H9 (cell line): ENCODE data around the gene SIN3B. TPM values are rescaled to one million over a fixed set of nuclear protein-coding genes. Genes with fewer than 3 reads are reported as not detected.

Experiments
- DNase-seq: peaks from one replicate; pipeline ENCODE4 v3.0.0-alpha.2; 2017
- H2AFZ ChIP-seq: one replicate; pipeline ENCODE4 v1.6.1; 2013; ENCODE audit warnings: mild to moderate bottlenecking, low read length, control low read depth, moderate library complexity
- H2AK5ac ChIP-seq: 2 replicates; pipeline ENCODE4 v1.6.1; 2013; ENCODE audit warnings: low read length, control low read depth, mixed read lengths; ENCODE audit not compliant: insufficient read length
- H2BK120ac ChIP-seq: one replicate; pipeline ENCODE4 v1.6.1; 2013; ENCODE audit warnings: low read depth, mild to moderate bottlenecking, low read length, control low read depth, inconsistent platforms; ENCODE audit not compliant: poor library complexity, severe bottlenecking
- H2BK12ac ChIP-seq: 2 replicates; pipeline ENCODE4 v1.6.1; 2013; ENCODE audit warnings: low read length, control low read depth, mixed read lengths, low read depth; ENCODE audit not compliant: insufficient read length
- H2BK15ac ChIP-seq: 2 replicates; pipeline ENCODE4 v1.6.1; 2013; ENCODE audit warnings: low read depth, low read length, control low read depth
- H2BK20ac ChIP-seq: one replicate; pipeline ENCODE4 v1.6.1; 2013; ENCODE audit warnings: low read depth, mild to moderate bottlenecking, low read length, control low read depth, inconsistent platforms; ENCODE audit not compliant: poor library complexity, severe bottlenecking
- H2BK5ac ChIP-seq: 2 replicates; pipeline ENCODE4 v1.6.1; 2013; ENCODE audit warnings: low read length, control low read depth, mixed read lengths; ENCODE audit not compliant: insufficient read length
- H3K14ac ChIP-seq: 2 replicates; pipeline ENCODE4 v1.6.1; 2013; ENCODE audit warnings: low read length, control low read depth; ENCODE audit not compliant: insufficient read depth
- H3K18ac ChIP-seq: 2 replicates; pipeline ENCODE4 v1.6.1; 2013; ENCODE audit warnings: low read depth, mild to moderate bottlenecking, mixed read lengths, low read length, control low read depth; ENCODE audit not compliant: insufficient read length
- H3K23ac ChIP-seq: 2 replicates; pipeline ENCODE4 v1.6.1; 2013; ENCODE audit warnings: low read length, control low read depth, mixed read lengths, low read depth; ENCODE audit not compliant: insufficient read length
- H3K23me2 ChIP-seq: 2 replicates; pipeline ENCODE4 v1.6.1; 2013; ENCODE audit warnings: low read depth, mild to moderate bottlenecking, mixed read lengths, low read length, control low read depth; ENCODE audit not compliant: insufficient read length, poor library complexity, severe bottlenecking
- H3K27ac ChIP-seq: 2 replicates; pipeline ENCODE4 v1.5.1; 2013; ENCODE audit warnings: low read length, control low read depth, mixed read lengths, low read depth; ENCODE audit not compliant: insufficient read length
- H3K27me3 ChIP-seq: 2 replicates; pipeline ENCODE4 v1.6.1; 2013; ENCODE audit warnings: low read length, control low read depth, inconsistent platforms; ENCODE audit not compliant: insufficient read depth
- H3K4ac ChIP-seq: 2 replicates; pipeline ENCODE4 v1.6.1; 2013; ENCODE audit warnings: low read depth, mild to moderate bottlenecking, control low read depth, inconsistent platforms, low read length, moderate library complexity
- H3K4me1 ChIP-seq: 2 replicates; pipeline ENCODE4 v1.6.1; 2013; ENCODE audit warnings: low read length, control low read depth, inconsistent platforms; ENCODE audit not compliant: insufficient read depth
- H3K4me2 ChIP-seq: 2 replicates; pipeline ENCODE4 v1.6.1; 2013; ENCODE audit warnings: low read length, control low read depth, mixed read lengths; ENCODE audit not compliant: insufficient read length, insufficient read depth
- H3K56ac ChIP-seq: 2 replicates; pipeline ENCODE4 v1.6.1; 2013; ENCODE audit warnings: low read depth, mild to moderate bottlenecking, mixed read lengths, low read length, control low read depth; ENCODE audit not compliant: insufficient read length
- H3K79me1 ChIP-seq: 2 replicates; pipeline ENCODE4 v1.6.1; 2013; ENCODE audit warnings: low read depth, mild to moderate bottlenecking, moderate library complexity, low read length, control low read depth, inconsistent platforms; ENCODE audit not compliant: insufficient read depth, poor library complexity, severe bottlenecking
- H3K79me2 ChIP-seq: 2 replicates; pipeline ENCODE4 v1.6.1; 2013; ENCODE audit warnings: low read length, control low read depth, inconsistent platforms; ENCODE audit not compliant: insufficient read depth
- H3K9ac ChIP-seq: 2 replicates; pipeline ENCODE4 v1.6.1; 2013; ENCODE audit warnings: low read length, control low read depth, mixed read lengths; ENCODE audit not compliant: insufficient read length; ENCODE audit errors: extremely low read depth
- H3K9me3 ChIP-seq: one replicate; pipeline ENCODE4 v1.6.1; 2013; ENCODE audit warnings: low read depth, low read length, inconsistent platforms; ENCODE audit not compliant: control insufficient read depth
- H3T11ph ChIP-seq: one replicate; pipeline ENCODE4 v1.6.1; 2013; ENCODE audit warnings: mild to moderate bottlenecking, low read length, control low read depth, inconsistent platforms
- H4K20me1 ChIP-seq: one replicate; pipeline ENCODE4 v1.6.1; 2013; ENCODE audit not compliant: control insufficient read depth, insufficient read length, insufficient read depth
- H4K5ac ChIP-seq: 2 replicates; pipeline ENCODE4 v1.6.1; 2013; ENCODE audit warnings: low read depth, mild to moderate bottlenecking, mixed read lengths, low read length, control low read depth; ENCODE audit not compliant: insufficient read length
- H4K8ac ChIP-seq: replicated peaks from 2 replicates; pipeline ENCODE4 v1.6.1; 2013; ENCODE audit warnings: low read length, control low read depth, mixed read lengths, low read depth; ENCODE audit not compliant: insufficient read length
- H4K91ac ChIP-seq: 2 replicates; pipeline ENCODE4 v1.6.1; 2013; ENCODE audit warnings: low read depth, mild to moderate bottlenecking, moderate library complexity, mixed read lengths, low read length, control low read depth; ENCODE audit not compliant: insufficient read length
- H3K27ac Mint-ChIP-seq, 3 experiments: 2 replicates in 2 of 3; 3 replicates in 1 of 3; pipeline ENCODE4 v1.8.0; 2020 to 2021; ENCODE audit warnings: mixed read lengths in 3 of 3, mild to moderate bottlenecking in 1 of 3, moderate library complexity in 1 of 3
- H3K27me3 Mint-ChIP-seq: 2 replicates; pipeline ENCODE4 v1.8.0; 2021; ENCODE audit warnings: low read depth, mild to moderate bottlenecking, moderate library complexity, mixed read lengths
- H3K36me3 Mint-ChIP-seq, 3 experiments: 2 replicates in 2 of 3; 3 replicates in 1 of 3; pipeline ENCODE4 v1.8.0; 2020 to 2021; ENCODE audit warnings: low read depth in 3 of 3, mixed read lengths in 3 of 3; ENCODE audit not compliant: insufficient read depth in 1 of 3
- H3K4me1 Mint-ChIP-seq, 2 experiments: 2 replicates each; pipeline ENCODE4 v1.8.0; 2020; ENCODE audit warnings: mixed read lengths in 2 of 2
- H3K4me3 Mint-ChIP-seq, 2 experiments: 2 replicates in 1 of 2; 3 replicates in 1 of 2; pipeline ENCODE4 v1.8.0; 2020 to 2021; ENCODE audit warnings: mild to moderate bottlenecking in 2 of 2, mixed read lengths in 2 of 2, moderate library complexity in 1 of 2
- H3K9me3 Mint-ChIP-seq, 2 experiments: 2 replicates in 1 of 2; 3 replicates in 1 of 2; pipeline ENCODE4 v1.8.0; 2020; ENCODE audit warnings: mild to moderate bottlenecking in 2 of 2, mixed read lengths in 2 of 2, moderate library complexity in 1 of 2
- WGBS: extraction: QIAGEN DNeasy Blood & Tissue Kit; methylation state at CpG from one replicate; pipeline ENCODE4 v1.1.7; 2013; ENCODE audit warnings: missing lambda C conversion rate, low lambda C conversion rate, mixed read lengths; ENCODE audit not compliant: insufficient read length; ENCODE audit errors: extremely low coverage; 5-methylcytosine and 5-hydroxymethylcytosine counted together
- total RNA-seq: library from RNA; stranded (reverse); gene quantifications from 2 replicates; pipeline ENCODE4 v1.2.1, GENCODE V29; 2021
- TF ChIP-seq, protein P1 (sequence below): fragments of 200-600 bp; sonication (generic); conservative IDR thresholded peaks from 3 replicates; pipeline ENCODE4 v1.8.0; 2021; ENCODE audit warnings: antibody characterized with exemption, mild to moderate bottlenecking

The SIN3B gene
- total RNA-seq, 1 experiment from 2014 or later: 72.7 TPM

DNA sequence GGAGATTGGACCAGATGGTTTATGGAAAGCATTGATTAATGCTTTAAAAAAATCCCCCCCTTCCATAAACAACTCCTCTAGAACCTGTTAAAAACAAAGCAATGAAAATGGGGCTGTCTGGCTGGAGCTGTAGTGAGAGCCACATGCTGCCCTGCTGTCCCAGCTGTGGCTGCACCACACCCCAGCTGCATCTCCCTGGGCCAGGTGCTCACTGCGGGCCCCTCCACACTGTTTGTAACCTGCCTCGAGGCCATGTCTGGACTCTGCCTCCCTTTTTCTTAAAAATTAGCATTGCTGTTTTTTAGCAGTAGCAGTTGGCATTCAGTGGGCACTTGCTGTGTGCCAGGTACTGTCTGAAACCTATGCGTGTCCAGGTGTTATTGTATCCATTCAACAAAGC is 44.4 kb downstream of the SIN3B start:
- peak overlapping the region; percentile 19 to 92 (median 89); a peak in 5 of 7 replicates for H3K27ac Mint-ChIP-seq
- H3K4ac ChIP-seq: no peak overlapping the region

More for the DNA sequence above, 44.4 kb downstream of the SIN3B start:
- Histone ChIP-seq H3K4me2 (no peak overlapping the region), H3K79me2 (peaks cover 5% of the 10 kb centered on the region; the same call in 1 of the 2 replicates), H3K27ac (no peak overlapping the region), H3K18ac (no peak overlapping the region), H4K20me1 (no peaks in the 10 kb centered on the region), H3K9ac (no peak overlapping the region), H2BK20ac (no peak overlapping the region), H3K9me3 (no peaks in the 10 kb centered on the region), H3K56ac (no peak overlapping the region), H3K4me1 (no peaks in the 10 kb centered on the region), H3K14ac (no peak overlapping the region), H2BK15ac (no peak overlapping the region), H2AFZ (no peak overlapping the region), H3K79me1 (peaks cover 2% of the 10 kb centered on the region), H2BK5ac (no peak overlapping the region), H2BK120ac (no peak overlapping the region), H3K27me3 (no peaks in the 10 kb centered on the region), H3T11ph (no peak overlapping the region), H4K91ac (no peak overlapping the region), H2BK12ac (no peak overlapping the region), H3K23ac (no peak overlapping the region), H3K23me2 (no peaks in the 10 kb centered on the region), H4K5ac (no peak overlapping the region), H2AK5ac (no peak overlapping the region), H4K8ac (no peak overlapping the region)
- Mint-ChIP-seq H3K36me3 (peaks cover 43 to 81% (median 70%) of the 10 kb centered on the region in 3 experiments; a peak in 6 of 7 replicates), H3K9me3 (peaks cover 0 to 7% of the 10 kb centered on the region in 2 experiments; a peak in 2 of 5 replicates), H3K27me3 (no peaks in the 10 kb centered on the region), H3K4me1 (no peaks in the 10 kb centered on the region), H3K4me3 (no peak overlapping the region)
- DNase-seq: no peak
- no CpG with 5 or more reads among the region's 3 CpGs for WGBS
- TF ChIP-seq, protein P1, sequence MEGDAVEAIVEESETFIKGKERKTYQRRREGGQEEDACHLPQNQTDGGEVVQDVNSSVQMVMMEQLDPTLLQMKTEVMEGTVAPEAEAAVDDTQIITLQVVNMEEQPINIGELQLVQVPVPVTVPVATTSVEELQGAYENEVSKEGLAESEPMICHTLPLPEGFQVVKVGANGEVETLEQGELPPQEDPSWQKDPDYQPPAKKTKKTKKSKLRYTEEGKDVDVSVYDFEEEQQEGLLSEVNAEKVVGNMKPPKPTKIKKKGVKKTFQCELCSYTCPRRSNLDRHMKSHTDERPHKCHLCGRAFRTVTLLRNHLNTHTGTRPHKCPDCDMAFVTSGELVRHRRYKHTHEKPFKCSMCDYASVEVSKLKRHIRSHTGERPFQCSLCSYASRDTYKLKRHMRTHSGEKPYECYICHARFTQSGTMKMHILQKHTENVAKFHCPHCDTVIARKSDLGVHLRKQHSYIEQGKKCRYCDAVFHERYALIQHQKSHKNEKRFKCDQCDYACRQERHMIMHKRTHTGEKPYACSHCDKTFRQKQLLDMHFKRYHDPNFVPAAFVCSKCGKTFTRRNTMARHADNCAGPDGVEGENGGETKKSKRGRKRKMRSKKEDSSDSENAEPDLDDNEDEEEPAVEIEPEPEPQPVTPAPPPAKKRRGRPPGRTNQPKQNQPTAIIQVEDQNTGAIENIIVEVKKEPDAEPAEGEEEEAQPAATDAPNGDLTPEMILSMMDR: no peak
